ENCODE measurements around the gene RNF175.
"Not testable (repeated sequence)": the region's sequence is repeated elsewhere in the genome, so short reads cannot be mapped to it uniquely, and the experiment has no call there.

The RNF175 gene

GRCh38 chr4:153668647-153669046 is 91.2 kb downstream of the RNF175 start:
- TF ChIP-seq CTCF (conservative IDR thresholded peaks at IDR 0.05; ENCODE audit: low read depth), result no peak
- POLR2A ChIA-PET (ENCODE audit: low non-redundant PET), result no interaction called here
- CTCF ChIA-PET, result no interaction called here
- no peak overlapping the region for H3K27ac ChIP-seq
- no peak for DNase-seq (ENCODE audit: low spot score)

GRCh38 chr4:153666505-153666904 is 93.3 kb downstream of the RNF175 start:
- H3K27ac ChIP-seq; POLR2A ChIA-PET (ENCODE audit: low non-redundant PET); DNase-seq (ENCODE audit: low spot score): not testable (repeated sequence)
- CTCF ChIA-PET, result interaction anchor here (0.6 kb wide), 1 partner anchor 32 kb away, joined by 4 read pairs; no protein-coding TSS in a partner anchor

GRCh38 chr4:153663667-153664066 is 96.2 kb downstream of the RNF175 start:
- CTCF ChIA-PET, result no interaction called here

GRCh38 chr4:153661908-153662307 is 97.9 kb downstream of the RNF175 start:
- H3K27ac ChIP-seq, result no peak overlapping the region
- ChIA-PET CTCF (no interaction called here), POLR2A (ENCODE audit: low non-redundant PET) (no interaction called here)
- no peak for TF ChIP-seq CTCF (conservative IDR thresholded peaks at IDR 0.05; ENCODE audit: low read depth)
- no peak for DNase-seq (ENCODE audit: low spot score)

More at GRCh38 chr4:153663667-153664066, 96.2 kb downstream of the RNF175 start:
- no peak for TF ChIP-seq CTCF (conservative IDR thresholded peaks at IDR 0.05; ENCODE audit: low read depth)
- no peak overlapping the region for H3K27ac ChIP-seq
- DNase-seq (ENCODE audit: low spot score), result no peak
- POLR2A ChIA-PET (ENCODE audit: low non-redundant PET), result no interaction called here

GRCh38 chr4:153661215-153661822 is 98.5 kb downstream of the RNF175 start:
- DNase-seq (ENCODE audit: low spot score), result no peak

More at GRCh38 chr4:153661215-153661822, 98.5 kb downstream of the RNF175 start:
- CTCF ChIA-PET, result no interaction called here
- no peak for TF ChIP-seq CTCF (conservative IDR thresholded peaks at IDR 0.05; ENCODE audit: low read depth)
- H3K27ac ChIP-seq, result no peak overlapping the region
- POLR2A ChIA-PET (ENCODE audit: low non-redundant PET), result no interaction called here

All from RWPE1 (cell line).